HepG2 (cell line): Measurements from ENCODE around the gene DNMBP. TPM values are rescaled to one million over a fixed set of nuclear protein-coding genes. Genes with fewer than 3 reads are reported as not detected.

Experiments
- ATF2 ChIP-seq: sonication (generic); formaldehyde crosslinking; IDR thresholded peaks from 2 replicates; pipeline ENCODE4 v1.4.0; 2020; ENCODE audit warnings: missing genetic modification reagents
- GMEB1 ChIP-seq: sonication (generic); formaldehyde crosslinking; IDR thresholded peaks from 2 replicates; pipeline ENCODE4 v1.5.1; 2020; ENCODE audit warnings: missing genetic modification reagents, mild to moderate bottlenecking, borderline replicate concordance
- HMG20A ChIP-seq: IDR thresholded peaks from 2 replicates; pipeline ENCODE4 v1.6.1; 2016; ENCODE audit warnings: borderline replicate concordance
- HNF1A ChIP-seq, 2 experiments: sonication (generic) in 1 of 2; formaldehyde crosslinking in 1 of 2; IDR thresholded peaks; 2 replicates each; pipeline versions ENCODE4 v1.4.0 to v1.6.1; 2016 to 2020; ENCODE audit warnings: borderline replicate concordance in 1 of 2, low read depth in 1 of 2, mild to moderate bottlenecking in 1 of 2, missing genetic modification reagents in 1 of 2
- ISL2 ChIP-seq: sonication (generic); formaldehyde crosslinking; IDR thresholded peaks from 2 replicates; pipeline ENCODE4 v1.5.0; 2020; ENCODE audit warnings: missing genetic modification reagents
- KAT8 ChIP-seq: IDR thresholded peaks from 2 replicates; pipeline ENCODE4 v1.6.1; 2016; ENCODE audit warnings: missing genetic modification reagents, missing compliant biosample characterization
- KMT2B ChIP-seq: IDR thresholded peaks from 2 replicates; pipeline ENCODE4 v1.6.1; 2016; ENCODE audit warnings: missing genetic modification reagents, missing compliant biosample characterization
- POLR2A ChIP-seq, 2 experiments: IDR thresholded peaks; 2 replicates each; pipeline ENCODE4 v1.6.1; 2011; ENCODE audit warnings: low read depth in 2 of 2, low read length in 2 of 2, mild to moderate bottlenecking in 1 of 2, moderate library complexity in 1 of 2; ENCODE audit not compliant: insufficient read depth in 1 of 2
- POLR2AphosphoS5 ChIP-seq: IDR thresholded peaks from 2 replicates; pipeline ENCODE4 v1.6.1; 2012; ENCODE audit warnings: low read depth, low read length
- SAP130 ChIP-seq: IDR thresholded peaks from 2 replicates; pipeline ENCODE4 v1.6.1; 2016; ENCODE audit warnings: low read depth
- TAF1 ChIP-seq: sonication (generic); formaldehyde crosslinking; IDR thresholded peaks from 2 replicates; pipeline ENCODE4 v1.4.0; 2020; ENCODE audit warnings: missing genetic modification reagents
- ZBTB34 ChIP-seq: sonication (generic); formaldehyde crosslinking; IDR thresholded peaks from 2 replicates; pipeline ENCODE4 v1.8.0; 2022; ENCODE audit warnings: mild to moderate bottlenecking, missing genetic modification reagents
- ZNF124 ChIP-seq: sonication (generic); formaldehyde crosslinking; IDR thresholded peaks from 2 replicates; pipeline ENCODE4 v1.4.0; 2020; ENCODE audit warnings: missing genetic modification reagents
- ZNF292 ChIP-seq: sonication (generic); formaldehyde crosslinking; IDR thresholded peaks from 2 replicates; pipeline ENCODE4 v1.8.1; 2022; ENCODE audit warnings: mild to moderate bottlenecking, low read depth, missing genetic modification reagents, borderline replicate concordance
- ZNF614 ChIP-seq: IDR thresholded peaks from 2 replicates; pipeline ENCODE4 v1.6.1; 2018; ENCODE audit warnings: missing biosample characterization, missing genetic modification reagents, inconsistent platforms, borderline replicate concordance
- ZNF710 ChIP-seq: sonication (generic); formaldehyde crosslinking; IDR thresholded peaks from 2 replicates; pipeline ENCODE4 v1.5.0; 2020; ENCODE audit warnings: mild to moderate bottlenecking, missing genetic modification reagents, borderline replicate concordance
- ZSCAN25 ChIP-seq: sonication (generic); formaldehyde crosslinking; IDR thresholded peaks from 2 replicates; pipeline ENCODE4 v1.8.0; 2022; ENCODE audit warnings: mild to moderate bottlenecking, missing genetic modification reagents
- polyA plus RNA-seq, 8 experiments: library from polyadenylated mRNA; depleted of rRNA in 3 of 8; stranded (reverse) in 7 of 8; unstranded in 1 of 8; fragments of >200 nt; fragmentation: Illumina TruSeq in 4 of 8; extraction: Trizol in 4 of 8; gene quantifications; 2 replicates each; pipeline versions ENCODE4 v1.2.1 to v1.2.3, GENCODE V29; 2011 to 2016; ENCODE audit warnings: low read depth in 4 of 8, missing spikeins in 1 of 8, mixed read lengths in 1 of 8; ENCODE audit not compliant: insufficient read depth in 1 of 8
- total RNA-seq, 5 experiments: library from RNA; depleted of rRNA; stranded (reverse); fragments of >200 nt; fragmentation: Illumina TruSeq; extraction: Trizol; gene quantifications; 2 replicates each; pipeline ENCODE4 v1.2.3, GENCODE V29; 2016; ENCODE audit warnings: low read depth in 1 of 5

Gene DNMBP
- total and polyA plus RNA-seq, 2 of the 13 experiments (the other 11 are each of a cell fraction or from before 2014, with no cell fraction given): 3.6 to 6.3 TPM

- peak; percentile 69 for TF ChIP-seq HNF1A (IDR thresholded peaks at IDR 0.05; ENCODE audit: low read depth)
- 0 out of 2 replicates have a peak, but pooled peaks have one; percentile 20 for TF ChIP-seq HNF1A (CRISPR knock-in tag; IDR thresholded peaks at IDR 0.05; ENCODE audit: borderline replicate concordance)
- no peak for TF ChIP-seq ZNF710
- TF ChIP-seq GMEB1 (CRISPR knock-in tag): peak; percentile 20; the same call in 1 of the 2 replicates
- TF ChIP-seq ZSCAN25 (CRISPR knock-in tag): 0 out of 2 replicates have a peak, but pooled peaks have one; percentile 30
- TF ChIP-seq ZBTB34: no peak
- TF ChIP-seq ZNF614 (CRISPR knock-in tag): peak; percentile 20; the same call in 1 of the 2 replicates
- TF ChIP-seq KAT8 (CRISPR knock-in tag): peak; percentile 27; the same call in 1 of the 2 replicates
- TF ChIP-seq KMT2B: peak; percentile 56; the same call in 1 of the 2 replicates
- 0 out of 2 replicates have a peak, but pooled peaks have one; percentile 22 for TF ChIP-seq HMG20A (CRISPR knock-in tag)
- TF ChIP-seq ZNF292 (CRISPR knock-in tag): peak; percentile 71; the same call in 1 of the 2 replicates
- TF ChIP-seq POLR2A (IDR thresholded peaks at IDR 0.05; ENCODE audit: insufficient read depth in 1 of 2, low read depth in 2 of 2, low read length in 2 of 2): peak; percentile 75 to 80
- 0 out of 2 replicates have a peak, but pooled peaks have one; percentile 29 for TF ChIP-seq ISL2
- TF ChIP-seq TAF1 (CRISPR knock-in tag): peak; percentile 35; the same call in 1 of the 2 replicates
- peak; percentile 89 for TF ChIP-seq POLR2AphosphoS5
- TF ChIP-seq ATF2 (CRISPR knock-in tag): no peak
- peak; percentile 67 for TF ChIP-seq SAP130 (CRISPR knock-in tag)
- peak; percentile 8; the same call in 1 of the 2 replicates for TF ChIP-seq ZNF124 (CRISPR knock-in tag)
Measured at GRCh38 chr10:99930731-99931550, 78.8 kb downstream of the DNMBP start (continued).
